IPS-18c (cell line): ENCODE data around the gene DNMT3B.
"Not testable (repeated sequence)": the region's sequence is repeated elsewhere in the genome, so short reads cannot be mapped to it uniquely, and the experiment has no call there.

Source experiments
- H3K4me3 ChIP-seq: 2 replicates; pipeline ENCODE4 v1.7.0; 2013; ENCODE audit warnings: low read depth, mild to moderate bottlenecking, low read length, moderate library complexity; ENCODE audit not compliant: insufficient read depth
- H3K9me3 ChIP-seq: one replicate; pipeline ENCODE4 v1.6.1; 2013; ENCODE audit warnings: mild to moderate bottlenecking, low read length, moderate library complexity; ENCODE audit not compliant: control insufficient read depth, insufficient read depth

Gene DNMT3B

GRCh38 chr20:32780749-32781655 lies 18.8 kb downstream of the DNMT3B start:
- no peaks in the 10 kb centered on the region for H3K9me3 ChIP-seq

GRCh38 chr20:32784369-32785080 lies 22.3 kb downstream of the DNMT3B start:
- Histone ChIP-seq H3K4me3 (no peak overlapping the region), H3K9me3 (no peaks in the 10 kb centered on the region)

More at GRCh38 chr20:32780749-32781655, 18.8 kb downstream of the DNMT3B start:
- no peak overlapping the region for H3K4me3 ChIP-seq

- no peaks in the 10 kb centered on the region for H3K9me3 ChIP-seq
These were observed 24.0 kb downstream of the DNMT3B start for GRCh38 chr20:32786059-32786760.

GRCh38 chr20:32787168-32787567 lies 25.0 kb downstream of the DNMT3B start:
- no peaks in the 10 kb centered on the region for H3K9me3 ChIP-seq

More at GRCh38 chr20:32786059-32786760, 24.0 kb downstream of the DNMT3B start:
- no peak overlapping the region for H3K4me3 ChIP-seq

GRCh38 chr20:32789896-32790750 lies 27.9 kb downstream of the DNMT3B start:
- H3K4me3 ChIP-seq = no peak overlapping the region
- H3K9me3 ChIP-seq = no peaks in the 10 kb centered on the region

More at GRCh38 chr20:32787168-32787567, 25.0 kb downstream of the DNMT3B start:
- H3K4me3 ChIP-seq = no peak overlapping the region

- no peak overlapping the region for H3K4me3 ChIP-seq
- H3K9me3 ChIP-seq = no peaks in the 10 kb centered on the region
These were observed 28.5 kb downstream of the DNMT3B start for GRCh38 chr20:32790751-32791057.

- Histone ChIP-seq H3K9me3 (no peaks in the 10 kb centered on the region), H3K4me3 (no peak overlapping the region)
These were observed 30.1 kb downstream of the DNMT3B start for GRCh38 chr20:32792316-32792715.

GRCh38 chr20:32792731-32793458 lies 30.7 kb downstream of the DNMT3B start:
- H3K4me3 ChIP-seq = no peak overlapping the region
- H3K9me3 ChIP-seq = no peaks in the 10 kb centered on the region

- Histone ChIP-seq H3K9me3 (peaks cover 2% of the 10 kb centered on the region), H3K4me3 (no peak overlapping the region)
These were observed 34.3 kb downstream of the DNMT3B start for GRCh38 chr20:32796383-32796948.

- H3K4me3 ChIP-seq = no peak overlapping the region
- H3K9me3 ChIP-seq = peaks cover 2% of the 10 kb centered on the region
These were observed 34.8 kb downstream of the DNMT3B start for GRCh38 chr20:32796981-32797451.

- not testable (repeated sequence) for H3K4me3 ChIP-seq, H3K9me3 ChIP-seq
These were observed 35.4 kb downstream of the DNMT3B start for GRCh38 chr20:32797571-32797970.

GRCh38 chr20:32798046-32798981 lies 36.1 kb downstream of the DNMT3B start:
- H3K4me3 ChIP-seq = no peak overlapping the region
- H3K9me3 ChIP-seq = peaks cover 2% of the 10 kb centered on the region

GRCh38 chr20:32803092-32803491 lies 40.9 kb downstream of the DNMT3B start:
- Histone ChIP-seq H3K4me3 (no peak overlapping the region), H3K9me3 (peaks cover 2% of the 10 kb centered on the region)

GRCh38 chr20:32804022-32804715 lies 42.0 kb downstream of the DNMT3B start:
- H3K9me3 ChIP-seq = no peaks in the 10 kb centered on the region
- no peak overlapping the region for H3K4me3 ChIP-seq
